K562 (cell line): ENCODE measurements around the gene SLAIN1. TPM values are rescaled to one million over a fixed set of nuclear protein-coding genes. Genes with fewer than 3 reads are reported as not detected.

Source experiments
- ATAC-seq: fragments of 200-7000 bp; cut with Tn5 transposase; 3 replicates; pipeline ENCODE4 v1.9.1; 2020; ENCODE audit warnings: moderate library complexity
- BruUV-seq: library from RNA; stranded (reverse); fragments of 400-500 nt; replicated peaks from 2 replicates; lab custom pipeline; 2021; lab: Mats Ljungman, UMichigan
- CTCF ChIA-PET: fragments of 300-600 bp; formaldehyde crosslinking; extraction: SDS; loops from one replicate; lab custom pipeline; 2021; ENCODE audit warnings: low intra/inter-chr PET ratio; lab: Yijun Ruan, JAX
- POLR2A ChIA-PET: fragments of 300-600, 350-650 bp; sonication (Branson Sonifier 250); formaldehyde crosslinking; extraction: SDS; loops from one replicate; lab custom pipeline; 2021; ENCODE audit warnings: antibody characterized with exemption, inconsistent platforms; lab: Yijun Ruan, JAX
- DNase-seq, 4 experiments: peaks; one replicate each; pipeline versions ENCODE4 v3.0.0 to v3.0.0-alpha.2; 2011 to 2018; ENCODE audit warnings: low spot score in 3 of 4, mixed read lengths in 3 of 4; ENCODE audit errors: extremely low read depth in 1 of 4
- FAIRE-seq: peaks from 2 replicates; lab custom pipeline; 2011; peaks lifted over from hg19 to GRCh38; lab: Jason Lieb, UNC
- H2AFZ ChIP-seq: 2 replicates; pipeline ENCODE4 v1.6.0; 2011; ENCODE audit warnings: low read depth, low read length, control low read depth, inconsistent platforms
- H3K27ac ChIP-seq: fragments of 200-600 bp; 3 replicates; pipeline ENCODE4 v1.8.0; 2011; ENCODE audit warnings: low read depth, mild to moderate bottlenecking, control low read depth, inconsistent platforms, low read length, moderate library complexity, mixed read lengths; ENCODE audit errors: extremely low read depth
- H3K27me3 ChIP-seq, 2 experiments: fragments of 300-600 bp in 1 of 2; 2 replicates in 1 of 2; 3 replicates in 1 of 2; pipeline versions ENCODE4 v1.6.0 to v1.8.0; 2011; ENCODE audit warnings: inconsistent platforms in 2 of 2, low read length in 2 of 2, mild to moderate bottlenecking in 1 of 2, mixed read lengths in 1 of 2, moderate library complexity in 1 of 2; ENCODE audit not compliant: control insufficient read depth in 2 of 2, insufficient read depth in 2 of 2
- H3K36me3 ChIP-seq: fragments of 300-600 bp; 3 replicates; pipeline ENCODE4 v1.8.0; 2011; ENCODE audit warnings: mild to moderate bottlenecking, low read length, inconsistent platforms; ENCODE audit not compliant: control insufficient read depth, insufficient read depth
- H3K4me1 ChIP-seq, 2 experiments: fragments of 200-600 bp in 1 of 2; replicated peaks in 1 of 2; 2 replicates in 1 of 2; 3 replicates in 1 of 2; pipeline versions ENCODE4 v1.5.1 to v1.8.0; 2011; ENCODE audit warnings: inconsistent platforms in 2 of 2, low read length in 2 of 2, mild to moderate bottlenecking in 1 of 2, mixed read lengths in 1 of 2, moderate library complexity in 1 of 2; ENCODE audit not compliant: control insufficient read depth in 2 of 2, insufficient read depth in 2 of 2
- H3K4me2 ChIP-seq: 2 replicates; pipeline ENCODE4 v1.6.1; 2011; ENCODE audit warnings: low read length, control low read depth, inconsistent platforms, mixed read lengths; ENCODE audit not compliant: insufficient read depth
- H3K4me3 ChIP-seq: fragments of 200-600 bp; sonication (generic), shearing (Covaris generic); 2 replicates; pipeline ENCODE4 v1.5.1; 2016; ENCODE audit warnings: control low read depth, inconsistent platforms
- H3K79me2 ChIP-seq: fragments of 200-600 bp; 3 replicates; pipeline ENCODE4 v1.8.0; 2011; ENCODE audit warnings: low read length, inconsistent platforms; ENCODE audit not compliant: control insufficient read depth, insufficient read depth
- H3K9ac ChIP-seq, 2 experiments: 2 replicates each; pipeline versions ENCODE4 v1.6.0 to v1.6.1; 2011; ENCODE audit warnings: low read depth in 2 of 2, low read length in 2 of 2, control low read depth in 1 of 2, inconsistent platforms in 1 of 2, mild to moderate bottlenecking in 1 of 2, mixed read lengths in 1 of 2; ENCODE audit not compliant: insufficient read depth in 1 of 2
- H3K9me1 ChIP-seq: one replicate; pipeline ENCODE4 v1.6.0; 2011; ENCODE audit warnings: inconsistent platforms, mild to moderate bottlenecking, low read length, moderate library complexity; ENCODE audit not compliant: control insufficient read depth, insufficient read depth
- H3K9me3 ChIP-seq: replicated peaks from 2 replicates; pipeline ENCODE4 v1.5.1; 2011; ENCODE audit warnings: low read depth, low read length, inconsistent platforms; ENCODE audit not compliant: control insufficient read depth, insufficient read depth
- H4K20me1 ChIP-seq: replicated peaks from 2 replicates; pipeline ENCODE4 v1.6.1; 2011; ENCODE audit warnings: low read length, inconsistent platforms, mixed read lengths; ENCODE audit not compliant: control insufficient read depth, insufficient read depth
- JUND ChIP-seq, 2 experiments: IDR thresholded peaks; 2 replicates in 1 of 2; 3 replicates in 1 of 2; pipeline ENCODE4 v1.6.1; 2011; ENCODE audit warnings: borderline replicate concordance in 2 of 2, low read depth in 2 of 2, low read length in 2 of 2, improper control_type of control experiment in 1 of 2, missing biosample characterization in 1 of 2, missing genetic modification characterization in 1 of 2, missing genetic modification reagents in 1 of 2
- SMARCA5 ChIP-seq: fragments of 450-650 bp; IDR thresholded peaks from 2 replicates; pipeline ENCODE4 v1.6.1; 2016
- ZNF217 ChIP-seq: sonication (generic); formaldehyde crosslinking; IDR thresholded peaks from 2 replicates; pipeline ENCODE4 v1.8.0; 2022; ENCODE audit warnings: mild to moderate bottlenecking, missing genetic modification reagents
- whole genome bisulfite sequencing: fragments of 100-300 bp; shearing (Covaris generic); methylation state at CpG from one replicate; pipeline ENCODE4 v1.1.6; 2016; ENCODE audit warnings: low coverage, mixed read lengths; ENCODE audit not compliant: insufficient coverage; ENCODE audit errors: missing lambda C conversion rate; 5-methylcytosine and 5-hydroxymethylcytosine counted together
- in situ Hi-C: fragments of 300-500 bp; cut with MboI; formaldehyde crosslinking; loops from 4 replicates; pipeline ENCODE4 v1.15.0; 2018; ENCODE audit warnings: inconsistent platforms, mixed read lengths
- intact Hi-C: fragments of 100-400 bp; cut with micrococcal nuclease; formaldehyde crosslinking; loops from 2 replicates; pipeline ENCODE4 v1.14.2; 2022
- polyA plus RNA-seq, 8 experiments: library from polyadenylated mRNA; depleted of rRNA in 4 of 8; stranded (reverse) in 5 of 8; unstranded in 3 of 8; fragments of >200 nt; fragmentation: Nextera tagmentation in 2 of 8; fragmentation: Illumina TruSeq in 1 of 8; extraction: Ambion mirVana in 2 of 8; extraction: Trizol in 1 of 8; gene quantifications; 2 replicates each; pipeline versions ENCODE4 v1.2.1 to v1.2.3, GENCODE V29; 2011 to 2014; ENCODE audit warnings: inconsistent platforms in 1 of 8, missing spikeins in 1 of 8
- total RNA-seq, 7 experiments: library from RNA; depleted of rRNA in 6 of 7; stranded (reverse); fragments of >200 nt in 6 of 7; fragmentation: Illumina TruSeq in 2 of 7; extraction: Trizol in 2 of 7; gene quantifications; 2 replicates each; pipeline versions ENCODE4 v1.2.1 to v1.2.3, GENCODE V29; 2011 to 2021; ENCODE audit warnings: low replicate concordance in 1 of 7
- TF ChIP-seq, protein P1 (sequence below): fragments of 250-450 bp; sonication (Bioruptor Pico); IDR thresholded peaks from 2 replicates; pipeline ENCODE4 v1.6.1; 2021; ENCODE audit warnings: mild to moderate bottlenecking
- TF ChIP-seq, protein P2 (sequence below): fragments of 250-450 bp; sonication (Bioruptor Pico); IDR thresholded peaks from 2 replicates; pipeline ENCODE4 v1.8.0; 2021; ENCODE audit warnings: moderate library complexity, mild to moderate bottlenecking, inconsistent platforms

Gene SLAIN1
- total and polyA plus RNA-seq, 9 of the 15 experiments (the other 6 are each of a cell fraction or from before 2014, with no cell fraction given) = 0.07 to 0.40 (median 0.10) TPM; not detected in 3

DNA sequence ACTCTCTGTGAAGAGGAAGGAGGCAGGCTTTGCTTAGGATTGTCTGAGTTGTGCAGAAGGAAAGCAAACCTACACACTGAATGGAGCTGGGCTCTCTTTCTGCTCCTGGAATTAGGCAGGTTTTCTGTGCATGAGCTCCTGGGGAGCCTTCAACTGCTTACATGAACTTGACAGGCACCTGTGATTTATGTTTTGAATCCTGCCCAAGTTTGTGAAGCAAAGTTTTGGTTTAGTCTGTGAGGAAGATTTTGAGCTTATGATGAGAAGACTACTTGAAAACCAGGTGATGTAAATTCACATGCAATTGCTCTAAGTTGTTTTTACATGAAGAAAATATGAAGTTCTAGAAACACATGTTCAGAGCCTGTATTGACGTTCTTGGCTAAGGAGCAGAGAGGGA is 109.0 kb downstream of the SLAIN1 start:
- ChIA-PET CTCF (no interaction called here), POLR2A (no interaction called here)
- DNase-seq (no peak), FAIRE-seq (no peak), ATAC-seq (no peak)
- TF ChIP-seq JUND (IDR thresholded peaks at IDR 0.05; ENCODE audit: borderline replicate concordance, low read depth, low read length) (no peak), JUND (tag; IDR thresholded peaks at IDR 0.05; ENCODE audit: borderline replicate concordance, low read depth, low read length) (no peak), ZNF217 (CRISPR knock-in tag) (no peak), SMARCA5 (no peak)
- TF ChIP-seq, protein P1, sequence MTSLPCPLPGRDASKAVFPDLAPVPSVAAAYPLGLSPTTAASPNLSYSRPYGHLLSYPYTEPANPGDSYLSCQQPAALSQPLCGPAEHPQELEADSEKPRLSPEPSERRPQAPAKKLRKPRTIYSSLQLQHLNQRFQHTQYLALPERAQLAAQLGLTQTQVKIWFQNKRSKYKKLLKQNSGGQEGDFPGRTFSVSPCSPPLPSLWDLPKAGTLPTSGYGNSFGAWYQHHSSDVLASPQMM (CRISPR knock-in tag) = no peak
- TF ChIP-seq, protein P2, sequence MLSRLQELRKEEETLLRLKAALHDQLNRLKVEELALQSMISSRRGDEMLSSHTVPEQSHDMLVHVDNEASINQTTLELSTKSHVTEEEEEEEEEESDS = no peak
- no peaks in the 10 kb centered on the region for H3K36me3 ChIP-seq
- intact Hi-C loops = no loop called here
- no peaks in the 10 kb centered on the region for H3K79me2 ChIP-seq
- no peak overlapping the region for H3K4me2 ChIP-seq
- H4K20me1 ChIP-seq = no peaks in the 10 kb centered on the region
- no peaks in the 10 kb centered on the region for H3K27me3 ChIP-seq
- no peaks in the 10 kb centered on the region for H3K4me1 ChIP-seq
- WGBS = 0% methylated on average over 1 of the region's 1 CpG
- H3K9me1 ChIP-seq = no peaks in the 10 kb centered on the region
- H3K27ac ChIP-seq = no peak overlapping the region
- no peak overlapping the region for H3K9ac ChIP-seq
- in situ Hi-C loops = no loop called here
- no peaks in the 10 kb centered on the region for H3K9me3 ChIP-seq
- no peak overlapping the region for H3K4me3 ChIP-seq
- H2AFZ ChIP-seq = no peak overlapping the region
- no TSS peak for BruUV-seq
